Gastroesophageal sphincter (tissue), 4 donors: ENCODE results near the gene MSANTD1. TPM values are rescaled to one million over a fixed set of nuclear protein-coding genes. Genes with fewer than 3 reads are reported as not detected.

Experiments used
- ATAC-seq: fragments of 150-250 bp; one replicate; pipeline ENCODE4 v1.9.1; 2016; ENCODE audit warnings: mild to moderate bottlenecking, moderate library complexity
- H3K27ac ChIP-seq, 4 donors: fragments of 200-600 bp; sonication (generic) in 3 of 4; 1 replicate in 3 of 4; 2 replicates in 1 of 4; pipeline ENCODE4 v1.5.1; 2016 to 2019
- H3K27me3 ChIP-seq: fragments of 200-600 bp; sonication (generic); one replicate; pipeline ENCODE4 v1.5.1; 2019
- H3K36me3 ChIP-seq, 2 donors: fragments of 200-600 bp; sonication (generic); one replicate each; pipeline ENCODE4 v1.5.1; 2019; ENCODE audit warnings: control low read depth in 1 of 2
- H3K4me1 ChIP-seq, 3 donors: fragments of 200-600 bp; sonication (generic); 1 replicate in 2 of 3; 2 replicates in 1 of 3; pipeline ENCODE4 v1.5.1; 2016 to 2019; ENCODE audit warnings: control low read depth in 2 of 3
- H3K4me3 ChIP-seq, 2 donors: fragments of 200-600 bp; sonication (generic); one replicate each; pipeline ENCODE4 v1.5.1; 2019; ENCODE audit warnings: mild to moderate bottlenecking in 1 of 2, moderate library complexity in 1 of 2
- H3K9me3 ChIP-seq, 3 donors: fragments of 200-600 bp; sonication (generic); one replicate each; pipeline ENCODE4 v1.5.1; 2017 to 2019; ENCODE audit warnings: control low read depth in 2 of 3
- CTCF ChIP-seq, 4 experiments: fragments of 200-600 bp in 2 of 4; fragments of 450-650 bp in 2 of 4; sonication (generic) in 1 of 4; IDR thresholded peaks; one replicate each; pipeline ENCODE4 v1.5.1; 2017 to 2019; ENCODE audit warnings: antibody characterized with exemption in 4 of 4, mild to moderate bottlenecking in 2 of 4, moderate library complexity in 2 of 4
- EP300 ChIP-seq: sonication (generic); formaldehyde crosslinking; IDR thresholded peaks from one replicate; pipeline ENCODE4 v1.6.1; 2017; ENCODE audit warnings: antibody characterized with exemption, mild to moderate bottlenecking
- POLR2A ChIP-seq, 2 donors: fragments of 450-650 bp; IDR thresholded peaks; one replicate each; pipeline ENCODE4 v1.6.1; 2017; ENCODE audit warnings: antibody characterized with exemption in 2 of 2, mild to moderate bottlenecking in 2 of 2, moderate library complexity in 1 of 2
- POLR2AphosphoS5 ChIP-seq: sonication (generic); formaldehyde crosslinking; IDR thresholded peaks from one replicate; pipeline ENCODE4 v1.6.1; 2017; ENCODE audit warnings: antibody characterized with exemption
- WGBS, 2 donors: methylation state at CpG; one replicate each; pipeline ENCODE4 v1.1.5; 2018; ENCODE audit warnings: low coverage in 1 of 2; 5-methylcytosine and 5-hydroxymethylcytosine counted together
- total RNA-seq, 4 donors: library from RNA; depleted of rRNA; stranded (reverse); fragments of >200 nt; gene quantifications; one replicate each; pipeline ENCODE4 v1.1.0, GENCODE V29; 2016

MSANTD1 gene
- total RNA-seq, 4 donors from 2014 or later, result 0.78 to 6.9 (median 1.5) TPM; not detected in 1

- TF ChIP-seq POLR2AphosphoS5, result no peak
- no peak for TF ChIP-seq EP300
- TF ChIP-seq CTCF (IDR thresholded peaks at IDR 0.05), result no peak
- TF ChIP-seq POLR2A (IDR thresholded peaks at IDR 0.05), result no peak
- no peak overlapping the region for H3K4me3 ChIP-seq
- no peak for ATAC-seq
- 64 to 72% methylated on average over 2 to 5 of the region's 24 CpGs for WGBS, 2 donors
- no peaks in the 10 kb centered on the region for H3K9me3 ChIP-seq
- H3K4me1 ChIP-seq, result peaks cover 0 to 49% (median 5%) of the 10 kb centered on the region in 3 donors
- peaks cover 18% of the 10 kb centered on the region for H3K27me3 ChIP-seq
- no peak overlapping the region for H3K27ac ChIP-seq
- H3K36me3 ChIP-seq, result no peaks in the 10 kb centered on the region
Measured at GRCh38 chr4:3287972-3288570, 39.1 kb downstream of the MSANTD1 start.

DNA sequence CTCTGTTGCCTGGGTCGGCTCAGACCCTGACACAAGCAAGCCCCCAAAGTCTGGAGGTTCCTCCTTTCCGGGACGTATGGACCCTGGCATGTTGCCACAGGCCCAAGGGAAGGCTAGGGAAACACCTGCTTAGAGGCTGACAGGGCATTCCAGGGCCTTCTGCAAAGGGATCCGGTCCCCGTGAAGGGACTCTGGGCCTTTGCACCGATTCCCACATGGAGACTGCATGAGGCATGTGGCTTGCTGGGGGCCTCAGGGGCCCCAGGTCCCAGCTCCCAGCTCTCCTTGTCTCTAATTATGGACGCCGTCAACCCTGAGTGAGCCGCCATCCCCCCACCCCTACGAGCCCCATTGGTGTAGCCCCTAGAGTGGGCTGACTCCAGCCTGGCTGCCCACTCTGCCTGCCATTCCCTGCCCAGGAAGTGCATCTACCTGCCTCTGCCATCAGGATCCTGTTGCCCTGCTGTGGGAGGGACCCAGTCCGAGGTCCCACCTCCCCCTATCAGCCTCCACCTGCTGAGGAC is 39.7 kb downstream of the MSANTD1 start:
- Histone ChIP-seq H3K4me3 (no peak overlapping the region), H3K4me1 (peaks cover 0 to 52% (median 5%) of the 10 kb centered on the region in 3 donors), H3K27ac (no peak overlapping the region), H3K36me3 (no peaks in the 10 kb centered on the region), H3K9me3 (no peaks in the 10 kb centered on the region), H3K27me3 (peaks cover 18% of the 10 kb centered on the region)
- 60 to 92% methylated on average over 1 to 2 of the region's 11 CpGs for WGBS, 2 donors
- ATAC-seq, result no peak
- TF ChIP-seq POLR2AphosphoS5 (no peak), EP300 (no peak), CTCF (IDR thresholded peaks at IDR 0.05) (no peak), POLR2A (IDR thresholded peaks at IDR 0.05) (no peak)

- no peak overlapping the region for H3K27ac ChIP-seq
- peaks cover 0 to 67% (median 5%) of the 10 kb centered on the region in 3 donors for H3K4me1 ChIP-seq
- H3K27me3 ChIP-seq, result peaks cover 5% of the 10 kb centered on the region
- TF ChIP-seq POLR2AphosphoS5 (no peak), CTCF (IDR thresholded peaks at IDR 0.05) (no peak), EP300 (no peak), POLR2A (IDR thresholded peaks at IDR 0.05) (no peak)
- no peaks in the 10 kb centered on the region for H3K9me3 ChIP-seq
- no peak overlapping the region for H3K4me3 ChIP-seq
- no peaks in the 10 kb centered on the region for H3K36me3 ChIP-seq
- no peak for ATAC-seq
- 100% methylated on average over 1 of the region's 11 CpGs; no CpG with 5 or more reads in 1 of the 2 donors for WGBS, 2 donors
Measured at GRCh38 chr4:3290476-3290875, 41.5 kb downstream of the MSANTD1 start.

GRCh38 chr4:3290889-3291321 is 41.9 kb downstream of the MSANTD1 start:
- Histone ChIP-seq H3K36me3 (no peaks in the 10 kb centered on the region), H3K27me3 (peaks cover under 1% of the 10 kb centered on the region), H3K4me1 (peaks cover 0 to 65% (median 5%) of the 10 kb centered on the region in 3 donors), H3K9me3 (no peaks in the 10 kb centered on the region), H3K27ac (peak overlapping the region in 2 of 4 donors; percentile 97 to 99), H3K4me3 (no peak overlapping the region)
- no peak for ATAC-seq
- no peak for TF ChIP-seq EP300
- no peak for TF ChIP-seq POLR2AphosphoS5
- TF ChIP-seq CTCF (IDR thresholded peaks at IDR 0.05), result no peak
- no peak for TF ChIP-seq POLR2A (IDR thresholded peaks at IDR 0.05)
- 97% methylated on average over 5 of the region's 9 CpGs; no CpG with 5 or more reads in 1 of the 2 donors for WGBS, 2 donors

DNA sequence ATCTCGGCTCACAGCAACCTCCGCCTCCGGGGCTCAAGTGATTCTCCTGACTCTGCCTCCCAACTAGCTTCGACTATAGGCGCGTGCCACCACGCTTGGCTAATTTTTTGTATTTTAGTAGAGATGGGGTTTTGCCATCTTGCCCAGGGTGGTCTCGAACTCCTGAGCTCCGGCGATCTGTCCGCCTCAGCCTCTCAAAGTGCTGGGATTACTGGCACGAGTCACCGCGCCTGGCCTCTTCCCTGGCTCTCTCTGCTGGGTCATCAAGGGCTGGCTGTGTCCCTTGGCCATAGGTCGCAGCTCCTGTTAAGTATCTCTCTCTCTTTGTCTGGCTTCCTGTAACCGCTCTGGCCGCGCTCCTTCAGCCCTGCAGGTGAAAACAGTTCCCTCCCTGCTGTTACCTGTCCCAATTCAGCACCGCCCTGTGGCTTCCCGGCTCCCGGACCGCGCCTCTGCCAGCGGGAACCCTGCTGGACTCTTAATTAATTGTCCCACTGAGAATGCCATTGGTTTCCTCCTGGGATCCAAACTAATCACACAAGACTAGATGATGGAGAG is 42.5 kb downstream of the MSANTD1 start:
- peaks cover 0 to under 1% (median 0%) of the 10 kb centered on the region in 3 donors for H3K9me3 ChIP-seq
- no peaks in the 10 kb centered on the region for H3K27me3 ChIP-seq
- WGBS, 2 donors, result 58 to 80% methylated on average over 1 to 9 of the region's 24 CpGs
- H3K27ac ChIP-seq, result peak overlapping the region; percentile 97 to 99 (median 98)
- no peaks in the 10 kb centered on the region for H3K36me3 ChIP-seq
- H3K4me1 ChIP-seq, result peaks cover 0 to 59% (median 5%) of the 10 kb centered on the region in 3 donors
- ATAC-seq, result no peak
- H3K4me3 ChIP-seq, result peak overlapping the region; percentile 95 to 96
- TF ChIP-seq POLR2AphosphoS5 (no peak), EP300 (no peak), CTCF (IDR thresholded peaks at IDR 0.05) (peak in 1 of 4 experiments; percentile 6)
